Loucy (cell line): ENCODE data around the gene CLMN.

Experiments
- H2AFZ ChIP-seq: fragments of 200-600 bp; sonication (generic); 2 replicates; pipeline ENCODE4 v1.6.0; 2016; ENCODE audit warnings: antibody characterized with exemption, mild to moderate bottlenecking, low read length, moderate library complexity
- H3F3A ChIP-seq: fragments of 200-600 bp; 2 replicates; pipeline ENCODE4 v1.6.0; 2016; ENCODE audit warnings: antibody characterized with exemption, low read depth, mild to moderate bottlenecking
- H3K27me3 ChIP-seq: fragments of 200-600 bp; sonication (generic); 2 replicates; pipeline ENCODE4 v1.6.1; 2014; ENCODE audit warnings: low read length, mild to moderate bottlenecking; ENCODE audit not compliant: insufficient read depth, poor library complexity, severe bottlenecking
- H3K36me3 ChIP-seq: fragments of 200-600 bp; sonication (generic); 2 replicates; pipeline ENCODE4 v1.6.1; 2016; ENCODE audit warnings: low read length; ENCODE audit not compliant: insufficient read depth
- H3K4me1 ChIP-seq: fragments of 200-600 bp; sonication (generic); 2 replicates; pipeline ENCODE4 v1.5.1; 2014; ENCODE audit warnings: low read length, mild to moderate bottlenecking; ENCODE audit not compliant: insufficient read depth, poor library complexity, severe bottlenecking
- H3K4me2 ChIP-seq: fragments of 200-600 bp; sonication (generic); 2 replicates; pipeline ENCODE4 v1.6.0; 2014; ENCODE audit warnings: antibody characterized with exemption, low read length, low read depth, mild to moderate bottlenecking; ENCODE audit not compliant: poor library complexity, severe bottlenecking
- H3K4me3 ChIP-seq: fragments of 200-600 bp; sonication (generic); 2 replicates; pipeline ENCODE4 v1.5.1; 2014; ENCODE audit warnings: low read length, mild to moderate bottlenecking, mixed read lengths; ENCODE audit not compliant: poor library complexity, severe bottlenecking
- H3K79me2 ChIP-seq: fragments of 200-600 bp; sonication (generic); 2 replicates; pipeline ENCODE4 v1.6.1; 2014; ENCODE audit warnings: low read length; ENCODE audit not compliant: insufficient read depth
- H3K9ac ChIP-seq: fragments of 200-600 bp; sonication (generic); 2 replicates; pipeline ENCODE4 v1.6.0; 2014; ENCODE audit warnings: mild to moderate bottlenecking, low read depth, low read length, moderate library complexity; ENCODE audit not compliant: poor library complexity, severe bottlenecking
- H3K9me2 ChIP-seq: fragments of 200-600 bp; sonication (generic); replicated peaks from 2 replicates; pipeline ENCODE4 v1.6.1; 2016; ENCODE audit warnings: low read depth, low read length, mixed read lengths
- H3K9me3 ChIP-seq: fragments of 200-600 bp; sonication (generic); 2 replicates; pipeline ENCODE4 v1.6.1; 2014; ENCODE audit warnings: mild to moderate bottlenecking, antibody characterized with exemption, low read length, low read depth; ENCODE audit not compliant: insufficient read depth
- H4K20me1 ChIP-seq: fragments of 200-600 bp; sonication (generic); 2 replicates; pipeline ENCODE4 v1.6.0; 2014; ENCODE audit warnings: antibody characterized with exemption, low read length, mild to moderate bottlenecking; ENCODE audit not compliant: insufficient read depth, poor library complexity, severe bottlenecking
- EZH2phosphoT487 ChIP-seq: fragments of 200-600 bp; IDR thresholded peaks from 2 replicates; pipeline ENCODE4 v1.6.1; 2018; ENCODE audit warnings: antibody characterized with exemption, mild to moderate bottlenecking, moderate library complexity, borderline replicate concordance
- TF ChIP-seq, protein P1 (sequence below): fragments of 200-600 bp; sonication (generic); conservative IDR thresholded peaks from 2 replicates; pipeline ENCODE4 v1.5.1; 2014; ENCODE audit warnings: mild to moderate bottlenecking, antibody characterized with exemption, low read length

The CLMN gene

DNA sequence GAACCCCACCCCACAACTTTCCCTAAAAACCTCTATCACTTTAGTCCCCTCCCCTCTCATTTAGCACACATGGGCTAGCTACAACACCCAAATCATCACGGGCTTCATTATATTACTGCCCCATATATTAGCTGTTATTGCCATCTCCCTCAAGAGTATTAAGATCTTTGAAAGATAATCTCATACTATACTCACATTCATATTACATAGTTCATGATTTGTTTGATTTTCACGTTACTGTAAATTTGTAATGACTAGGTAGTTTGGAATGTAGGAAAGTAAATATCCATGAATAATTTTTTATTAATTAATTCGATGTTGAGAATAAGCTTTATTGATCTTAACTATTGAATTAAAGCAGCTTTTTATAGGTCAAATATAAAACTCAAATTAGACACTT is 170.3 kb downstream of the CLMN start:
- H3F3A ChIP-seq, result no peaks in the 10 kb centered on the region; the same call in 1 of the 2 replicates
- H3K4me3 ChIP-seq, result no peak overlapping the region
- no peak overlapping the region for H2AFZ ChIP-seq
- no peak overlapping the region for H3K9ac ChIP-seq
- TF ChIP-seq, protein P1, sequence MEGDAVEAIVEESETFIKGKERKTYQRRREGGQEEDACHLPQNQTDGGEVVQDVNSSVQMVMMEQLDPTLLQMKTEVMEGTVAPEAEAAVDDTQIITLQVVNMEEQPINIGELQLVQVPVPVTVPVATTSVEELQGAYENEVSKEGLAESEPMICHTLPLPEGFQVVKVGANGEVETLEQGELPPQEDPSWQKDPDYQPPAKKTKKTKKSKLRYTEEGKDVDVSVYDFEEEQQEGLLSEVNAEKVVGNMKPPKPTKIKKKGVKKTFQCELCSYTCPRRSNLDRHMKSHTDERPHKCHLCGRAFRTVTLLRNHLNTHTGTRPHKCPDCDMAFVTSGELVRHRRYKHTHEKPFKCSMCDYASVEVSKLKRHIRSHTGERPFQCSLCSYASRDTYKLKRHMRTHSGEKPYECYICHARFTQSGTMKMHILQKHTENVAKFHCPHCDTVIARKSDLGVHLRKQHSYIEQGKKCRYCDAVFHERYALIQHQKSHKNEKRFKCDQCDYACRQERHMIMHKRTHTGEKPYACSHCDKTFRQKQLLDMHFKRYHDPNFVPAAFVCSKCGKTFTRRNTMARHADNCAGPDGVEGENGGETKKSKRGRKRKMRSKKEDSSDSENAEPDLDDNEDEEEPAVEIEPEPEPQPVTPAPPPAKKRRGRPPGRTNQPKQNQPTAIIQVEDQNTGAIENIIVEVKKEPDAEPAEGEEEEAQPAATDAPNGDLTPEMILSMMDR, result no peak
- no peak for TF ChIP-seq EZH2phosphoT487
- peaks cover 98% of the 10 kb centered on the region for H3K79me2 ChIP-seq
- no peaks in the 10 kb centered on the region for H3K27me3 ChIP-seq
- H3K36me3 ChIP-seq, result peaks cover 10% of the 10 kb centered on the region
- peaks cover 44% of the 10 kb centered on the region for H3K4me1 ChIP-seq
- peaks cover 71% of the 10 kb centered on the region for H4K20me1 ChIP-seq
- H3K9me2 ChIP-seq, result no peaks in the 10 kb centered on the region
- H3K9me3 ChIP-seq, result peaks cover 9% of the 10 kb centered on the region
- peak overlapping the region; percentile 97 for H3K4me2 ChIP-seq

DNA sequence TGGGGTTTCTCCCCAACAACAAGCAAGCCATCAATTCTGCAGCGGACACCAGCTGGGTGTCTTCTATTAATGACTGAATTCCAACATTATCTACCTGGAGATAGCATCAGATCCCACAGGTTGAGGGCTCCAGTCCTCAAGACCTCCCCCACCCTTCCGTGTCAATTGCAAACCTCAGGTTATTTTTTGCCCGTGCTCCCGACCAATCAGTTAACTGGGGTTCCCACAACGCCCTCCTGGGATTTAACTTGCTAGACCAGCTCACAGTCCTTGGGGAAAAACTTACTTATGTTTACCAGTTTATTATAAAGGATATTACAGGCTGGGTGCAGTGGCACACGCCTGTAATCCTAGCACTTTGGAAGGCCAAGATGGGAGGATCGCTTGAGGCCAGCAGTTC is 172.1 kb downstream of the CLMN start:
- Histone ChIP-seq H3K4me3 (no peak overlapping the region), H3F3A (no peaks in the 10 kb centered on the region; the same call in 1 of the 2 replicates), H3K9me2 (no peaks in the 10 kb centered on the region), H4K20me1 (peaks cover 57% of the 10 kb centered on the region), H3K9me3 (peaks cover 10% of the 10 kb centered on the region), H3K27me3 (no peaks in the 10 kb centered on the region), H2AFZ (no peak overlapping the region), H3K79me2 (peaks cover 97% of the 10 kb centered on the region), H3K9ac (no peak overlapping the region), H3K36me3 (peaks cover 10% of the 10 kb centered on the region), H3K4me2 (no peak overlapping the region), H3K4me1 (peaks cover 31% of the 10 kb centered on the region)
- TF ChIP-seq, protein P1, result no peak
- TF ChIP-seq EZH2phosphoT487, result no peak

DNA sequence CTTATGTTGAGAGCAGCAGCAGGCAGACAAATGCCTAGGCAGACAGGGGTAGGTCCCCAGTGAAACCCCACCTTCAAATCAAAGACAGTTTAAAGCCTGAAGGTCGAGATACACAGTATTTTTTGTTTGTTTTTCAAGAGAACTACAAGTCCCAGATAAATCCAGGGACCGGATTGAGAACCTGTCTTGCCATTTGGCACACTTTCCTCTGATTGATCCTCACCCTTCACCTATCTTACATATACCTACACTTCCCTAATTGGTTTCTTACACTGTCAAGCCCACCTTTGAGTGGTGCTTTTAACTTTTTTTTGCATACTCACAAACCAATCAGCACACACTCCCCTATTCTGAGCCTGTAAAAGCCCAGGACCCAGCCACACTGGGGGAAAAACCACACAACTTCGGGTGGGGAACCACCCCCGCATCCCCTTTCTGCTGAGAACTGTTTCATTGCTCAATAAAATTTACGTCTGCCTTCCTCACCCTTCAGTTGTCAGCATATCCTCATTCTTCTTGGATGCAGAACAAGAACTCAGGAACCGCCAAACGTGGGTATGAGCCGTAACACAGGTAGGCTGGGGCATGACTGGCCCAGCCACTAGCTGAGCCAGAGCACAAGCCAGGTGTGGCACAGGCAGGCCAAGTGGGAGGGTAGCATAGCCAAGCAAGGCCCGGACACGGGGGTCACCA is 173.5 kb downstream of the CLMN start:
- Histone ChIP-seq H3K79me2 (peaks cover 97% of the 10 kb centered on the region), H3K4me1 (peaks cover 17% of the 10 kb centered on the region), H3K4me2 (no peak overlapping the region)

More for the DNA sequence above, 173.5 kb downstream of the CLMN start:
- Histone ChIP-seq H3K9ac (no peak overlapping the region), H3K9me3 (peaks cover 10% of the 10 kb centered on the region), H4K20me1 (peaks cover 57% of the 10 kb centered on the region), H3F3A (no peaks in the 10 kb centered on the region), H3K27me3 (no peaks in the 10 kb centered on the region), H2AFZ (no peak overlapping the region), H3K9me2 (no peaks in the 10 kb centered on the region), H3K4me3 (no peak overlapping the region), H3K36me3 (peaks cover 10% of the 10 kb centered on the region)
- no peak for TF ChIP-seq EZH2phosphoT487
- TF ChIP-seq, protein P1, result no peak
